GM12878 (cell line): ENCODE data around the gene ADIPOQ.
"Not testable (repeated sequence)": the region's sequence is repeated elsewhere in the genome, so short reads cannot be mapped to it uniquely, and the experiment has no call there.

Source experiments
- MTA2 ChIP-seq: fragments of 450-650 bp; IDR thresholded peaks from 2 replicates; pipeline ENCODE4 v1.6.1; 2016; ENCODE audit warnings: low read depth, mild to moderate bottlenecking, moderate library complexity
- POLR2A ChIP-seq: IDR thresholded peaks from 2 replicates; pipeline ENCODE4 v1.6.1; 2011; ENCODE audit warnings: low read depth, mild to moderate bottlenecking, low read length

GRCh38 chr3:186907075-186907474 is 64.6 kb downstream of the ADIPOQ start:
- TF ChIP-seq MTA2, POLR2A: not testable (repeated sequence)
